NCI-H748 treated with DMSO at 0.1 percent for 48 hours (cell line): ENCODE measurements around the gene RAPGEF1.

Experiments used
- DNase-seq: peaks from one replicate; lab custom pipeline; 2025; lab: John Stamatoyannopoulos, UW

The RAPGEF1 gene

DNA sequence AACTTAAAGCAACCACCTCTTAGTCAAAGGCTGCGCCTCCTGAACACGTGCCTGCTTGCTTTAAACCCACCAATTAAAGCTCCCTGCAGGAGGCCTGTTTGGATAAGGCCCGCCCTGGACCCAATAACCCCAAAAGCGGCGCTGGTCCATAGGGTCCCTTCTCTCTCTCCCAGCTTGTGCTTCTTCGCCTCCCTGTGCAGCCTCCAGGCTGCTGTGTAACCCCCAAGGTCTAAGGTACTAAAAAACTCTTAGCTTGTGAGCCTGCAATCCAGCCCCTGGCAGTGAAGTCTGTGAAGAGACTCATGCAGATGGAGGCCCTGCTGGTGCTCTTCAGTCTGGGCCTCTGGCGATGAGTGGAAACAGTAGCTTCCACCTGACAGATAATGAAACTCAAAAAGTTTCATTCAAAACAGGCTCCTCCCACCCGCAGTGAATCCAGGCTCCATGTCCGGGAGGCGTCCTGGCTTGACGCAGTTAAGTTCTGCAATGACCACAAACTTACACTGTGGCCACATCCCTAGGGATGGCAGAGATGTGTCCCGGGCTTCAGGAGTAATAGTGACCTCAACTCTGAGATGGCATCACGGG is 97.3 kb downstream of the RAPGEF1 start:
- no peak for DNase-seq

DNA sequence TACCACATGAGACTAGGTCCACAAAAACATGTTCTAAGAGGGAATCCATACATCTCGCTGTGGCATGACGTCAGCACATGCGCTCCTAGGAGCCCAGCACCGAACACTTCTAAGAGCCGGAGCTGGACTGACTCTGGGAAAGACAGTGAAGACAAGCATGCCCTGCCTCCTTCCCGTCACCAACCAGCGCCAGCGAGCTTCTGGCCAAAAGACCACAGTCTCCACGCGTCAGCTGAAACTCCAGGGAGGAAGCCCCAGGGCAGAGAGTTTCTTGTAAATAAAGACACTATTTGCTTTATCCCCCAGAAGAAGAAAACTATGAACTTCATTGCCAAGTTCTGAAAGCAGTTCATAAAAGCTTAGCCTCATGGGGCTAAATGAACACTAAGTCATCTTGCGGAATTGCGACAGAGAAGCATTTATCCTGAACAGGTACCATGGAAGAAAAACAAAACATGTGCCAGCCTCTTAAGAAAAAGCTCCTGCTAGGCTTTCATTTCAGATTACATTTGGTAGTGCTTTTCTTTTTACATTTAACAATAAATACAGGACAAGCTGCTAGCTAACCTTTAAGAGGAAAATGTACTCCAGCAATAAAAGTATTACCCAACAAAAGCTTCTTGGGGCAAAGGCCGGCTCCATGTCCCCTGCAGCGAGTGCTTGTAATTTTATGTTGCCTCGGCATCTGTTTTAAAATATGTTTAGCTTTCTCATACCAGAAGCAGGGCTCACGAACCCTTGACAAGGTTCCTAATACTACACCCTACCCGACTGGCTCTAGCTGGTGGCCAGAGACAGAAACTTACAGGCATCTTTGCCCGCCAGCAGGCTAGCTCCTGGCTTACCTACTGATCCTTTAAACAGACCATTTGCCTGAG is 98.0 kb downstream of the RAPGEF1 start:
- DNase-seq: no peak

DNA sequence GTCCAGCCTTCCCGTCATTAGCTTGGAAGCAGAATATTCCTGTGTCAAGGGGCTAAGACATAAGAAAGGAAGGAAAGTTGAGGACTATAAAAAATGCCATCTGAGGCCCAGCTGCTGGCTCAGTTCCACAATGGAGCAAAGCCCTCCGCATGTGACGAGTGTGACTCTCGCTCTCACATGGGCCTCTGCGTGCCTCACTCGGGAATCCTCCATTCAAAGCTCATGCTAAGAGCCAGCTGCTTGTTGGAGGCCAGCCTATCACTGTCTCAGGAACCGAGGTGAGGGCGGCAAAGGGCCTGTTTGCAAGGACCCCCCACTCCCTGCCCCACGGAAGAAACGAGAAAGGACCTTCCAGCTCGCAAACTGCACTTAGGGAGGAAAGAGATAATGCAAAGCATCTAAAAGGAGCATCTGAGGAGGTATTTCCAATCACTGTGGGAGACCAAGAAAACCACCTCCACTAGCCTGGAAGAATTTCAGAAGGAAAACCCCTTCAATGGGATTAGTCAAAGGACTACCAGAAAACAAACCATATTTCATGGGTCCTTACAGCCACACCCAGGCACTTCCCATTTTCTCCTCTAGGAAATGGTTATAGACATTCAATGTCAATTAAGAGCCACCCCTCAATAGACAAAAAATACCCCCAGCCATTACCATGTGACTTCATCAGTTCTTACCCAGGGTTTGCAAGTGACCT is 99.3 kb downstream of the RAPGEF1 start:
- DNase-seq: no peak

DNA sequence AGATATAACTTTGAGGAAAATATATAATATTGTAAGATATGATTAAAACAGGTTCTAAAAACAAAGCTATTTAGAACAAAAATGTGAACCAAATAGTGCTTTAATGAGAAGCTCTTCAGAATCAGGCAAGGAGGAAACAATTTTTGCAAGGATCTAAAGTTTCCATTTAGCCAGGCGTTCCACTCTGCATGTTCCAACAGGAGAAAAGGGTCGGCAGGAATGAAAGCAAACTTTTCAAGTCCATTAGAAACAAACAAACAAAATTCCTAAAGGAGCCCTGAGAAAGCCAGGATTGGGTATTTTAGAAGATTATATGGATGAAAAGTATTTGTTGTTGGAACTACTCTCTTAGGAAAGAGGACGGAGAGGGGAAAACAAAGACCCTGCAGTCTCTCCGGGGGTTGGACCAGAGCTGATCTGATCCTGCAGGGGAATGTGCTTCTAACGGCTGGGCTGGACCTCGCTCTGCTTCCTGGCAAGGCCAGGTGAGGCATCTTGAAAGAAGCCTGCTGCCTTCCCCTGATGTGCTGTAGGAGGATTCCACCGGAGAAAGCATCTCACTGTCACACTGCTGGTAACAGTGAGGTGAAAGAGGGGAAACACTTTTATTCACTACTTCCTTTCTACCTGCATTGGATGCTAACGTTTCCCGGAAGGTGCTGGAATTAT is 100.0 kb downstream of the RAPGEF1 start:
- DNase-seq: no peak

DNA sequence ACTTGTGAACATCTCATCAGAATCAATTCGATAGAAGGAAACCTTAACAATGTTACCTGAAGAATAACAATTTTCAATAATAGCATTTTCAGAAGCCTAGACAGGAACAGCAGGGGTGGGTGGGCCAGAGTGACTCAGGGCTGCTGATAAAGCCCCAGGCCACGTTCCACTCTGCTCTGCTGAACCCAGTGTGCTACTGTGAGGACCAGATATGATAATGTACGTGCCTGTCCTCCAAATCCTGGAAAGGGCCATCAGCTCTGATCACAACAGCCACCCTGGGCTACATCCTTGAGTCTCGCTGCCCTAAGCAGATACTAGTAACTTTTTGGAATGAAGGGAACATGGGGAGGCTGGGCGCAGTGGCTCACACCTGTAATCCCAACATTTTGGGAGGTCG is 103.3 kb downstream of the RAPGEF1 start:
- no peak for DNase-seq

DNA sequence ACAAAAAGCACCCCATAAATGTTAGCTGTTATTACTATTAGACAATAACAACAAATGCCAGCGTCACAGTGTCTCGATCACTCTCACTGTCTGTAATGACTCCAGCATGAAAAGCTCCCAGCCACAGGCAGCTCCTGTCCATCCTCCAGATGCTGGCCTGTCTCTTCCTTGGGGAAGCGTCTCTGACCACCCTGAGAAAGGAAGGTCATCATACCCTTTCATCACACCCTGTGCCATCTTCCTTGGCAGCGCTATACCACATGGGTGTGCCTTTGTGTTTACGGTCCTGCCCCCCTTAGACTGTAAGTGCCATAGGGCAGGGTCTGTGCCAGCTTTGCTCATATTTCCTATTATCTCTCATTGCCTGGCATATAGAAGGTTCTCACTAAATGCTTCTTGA is 104.0 kb downstream of the RAPGEF1 start:
- DNase-seq: no peak

DNA sequence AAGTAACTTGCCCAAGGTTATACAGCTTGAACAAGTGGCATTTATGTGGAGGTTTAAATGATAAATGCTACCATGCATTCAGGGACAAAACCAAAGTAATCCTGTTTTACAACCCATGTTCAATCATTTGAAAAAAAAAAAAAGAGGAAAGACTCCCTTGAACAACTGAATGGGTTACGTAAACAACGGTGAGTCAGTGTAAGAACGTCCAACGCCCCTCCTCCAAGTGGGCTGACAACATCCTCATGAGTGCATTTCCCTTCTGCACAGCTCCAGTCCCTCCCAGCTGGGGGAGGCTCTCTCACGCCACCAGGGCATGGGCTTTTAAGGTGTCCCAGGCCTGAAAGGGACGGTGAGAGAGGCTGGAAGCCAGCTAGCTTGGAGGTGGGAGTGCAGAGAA is 104.6 kb downstream of the RAPGEF1 start:
- no peak for DNase-seq

DNA sequence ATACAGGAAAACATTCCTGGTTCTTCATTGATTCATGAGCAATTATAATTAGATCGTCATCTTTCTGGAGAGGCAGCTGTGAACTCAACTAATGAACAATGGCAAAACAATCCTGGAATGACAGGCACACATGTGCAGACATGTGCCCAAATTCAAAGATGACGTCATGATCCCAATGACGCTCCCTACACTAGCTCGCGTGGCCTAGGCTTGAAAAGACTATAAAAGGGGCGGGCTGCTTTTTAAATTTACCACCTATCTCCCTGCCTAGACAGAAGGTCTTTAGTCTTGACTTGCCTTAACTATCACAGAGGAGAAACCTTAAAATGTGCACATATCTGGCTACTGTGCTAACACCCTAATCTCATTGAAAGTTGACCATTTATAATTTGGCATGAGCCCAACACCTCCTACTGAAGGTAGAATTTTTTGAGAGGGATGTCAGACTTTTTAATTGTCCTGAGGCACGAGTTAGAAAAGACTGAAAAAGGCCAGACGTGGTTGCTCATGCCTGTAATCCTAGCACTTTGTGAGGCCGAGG is 106.3 kb downstream of the RAPGEF1 start:
- no peak for DNase-seq

DNA sequence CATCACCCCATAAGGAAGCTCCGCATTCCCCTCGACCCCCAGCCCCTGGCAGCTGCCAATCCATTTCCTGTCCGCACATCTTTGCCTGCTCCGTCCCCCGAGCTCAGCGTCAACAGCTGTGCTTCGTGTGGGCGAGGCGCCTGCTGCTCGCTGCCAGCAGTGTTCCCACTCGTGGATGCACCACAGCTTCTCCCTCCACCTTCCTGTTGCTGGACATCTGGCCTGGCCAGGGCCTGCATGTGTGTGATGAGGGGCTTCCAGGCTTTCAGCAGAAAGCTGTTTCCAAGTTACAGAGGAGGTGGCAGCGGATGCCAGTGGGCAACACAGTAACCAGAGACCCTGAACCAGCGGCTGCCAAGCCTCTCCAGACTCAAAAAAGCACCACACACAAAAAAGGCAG is 108.6 kb downstream of the RAPGEF1 start:
- DNase-seq: no peak

DNA sequence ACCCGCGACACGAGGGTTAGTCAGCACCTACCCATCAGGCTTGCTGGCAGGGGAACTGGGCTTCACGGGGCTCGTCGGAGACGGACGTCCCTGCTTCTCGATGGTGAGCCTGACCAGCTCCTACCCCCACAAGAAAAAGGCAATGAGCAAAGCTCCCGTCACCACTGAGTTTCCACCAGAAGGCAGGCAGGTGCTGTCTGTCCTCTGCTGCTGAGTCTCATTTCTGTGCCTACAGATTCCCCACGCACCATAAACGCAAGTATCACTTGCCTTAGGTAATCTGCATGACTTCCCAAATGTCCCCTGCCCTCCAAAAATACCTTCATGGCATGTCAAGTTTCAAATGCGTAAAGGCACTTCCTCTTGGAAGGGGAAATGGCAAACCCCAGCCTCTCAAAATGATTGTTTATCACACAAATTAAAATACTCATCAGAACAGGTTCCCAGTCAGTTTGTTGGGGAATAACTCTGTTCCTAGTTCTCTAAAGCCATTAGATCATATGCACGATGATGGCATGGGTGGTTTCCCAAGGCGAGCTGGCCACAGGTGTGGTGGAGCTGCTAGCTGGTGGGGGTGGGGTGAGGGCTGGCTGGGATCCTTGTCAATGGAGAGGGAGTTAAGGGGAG is 109.6 kb downstream of the RAPGEF1 start:
- DNase-seq: no peak

DNA sequence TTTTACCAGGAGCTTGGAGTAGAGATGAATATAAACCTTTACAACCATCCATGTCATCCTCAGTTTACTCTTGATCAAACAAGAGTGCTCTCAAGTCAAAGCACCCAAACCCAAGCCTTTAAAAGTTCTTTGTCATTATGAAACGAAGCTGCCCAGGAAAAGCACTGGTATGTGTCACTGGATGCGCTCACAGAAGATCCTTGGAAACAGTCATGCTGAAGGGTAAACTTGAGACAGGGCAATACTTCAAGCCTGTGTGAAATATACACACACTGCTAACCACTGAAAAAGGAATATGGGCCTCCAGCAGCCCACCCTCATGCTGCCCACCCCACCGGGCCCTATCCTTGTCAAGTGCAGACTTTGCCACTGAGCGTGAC is 110.1 kb downstream of the RAPGEF1 start:
- DNase-seq: no peak

DNA sequence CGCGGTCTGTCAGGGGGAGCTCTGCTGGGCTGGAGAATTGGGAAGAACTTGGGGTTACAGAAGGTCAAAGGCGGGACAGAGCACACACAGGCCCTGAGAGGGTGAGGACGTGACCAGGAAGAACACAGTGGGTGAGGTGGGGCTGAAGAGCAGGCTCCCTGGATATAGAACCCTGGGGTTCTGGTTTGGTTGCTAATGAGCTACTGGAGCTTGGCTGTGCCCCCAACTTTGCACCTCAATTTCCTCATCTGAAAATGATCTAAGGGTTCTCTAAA is 110.7 kb downstream of the RAPGEF1 start:
- DNase-seq: no peak

DNA sequence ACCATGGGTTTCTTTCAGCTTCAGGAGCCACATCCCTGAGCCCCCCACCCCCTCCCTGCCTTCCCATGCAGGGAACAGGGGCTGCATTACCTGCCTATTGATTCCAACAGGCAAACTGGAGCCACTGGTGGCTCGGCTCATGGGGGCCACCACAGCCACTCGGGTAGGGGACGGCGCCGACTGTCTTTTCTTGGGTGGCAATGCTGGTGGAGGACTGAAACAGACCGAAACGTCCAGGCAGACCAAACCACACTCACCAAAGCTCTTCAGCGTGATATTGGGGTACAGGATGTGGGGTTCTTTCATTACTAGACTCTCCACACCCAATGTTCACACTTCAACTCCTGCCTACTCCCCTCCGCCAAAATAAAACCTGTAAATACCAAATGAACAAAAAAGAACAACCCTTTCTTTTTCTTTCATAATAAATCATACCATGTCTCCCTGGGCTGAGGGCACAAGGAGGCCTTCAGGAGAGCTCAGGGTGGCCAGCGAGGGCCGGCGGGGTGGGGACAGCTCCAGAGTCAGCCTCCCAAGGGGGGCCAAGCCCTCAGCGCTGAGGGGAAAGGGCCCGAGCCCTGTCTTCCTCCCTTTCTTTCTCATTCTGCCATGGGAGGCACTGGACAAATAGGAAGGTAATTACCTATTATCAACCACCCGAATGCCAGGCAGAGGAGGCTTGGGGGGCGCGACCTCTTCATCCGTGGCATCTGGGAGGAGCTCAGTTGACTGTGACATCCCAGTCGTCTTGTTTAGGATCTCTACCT is 111.2 kb downstream of the RAPGEF1 start:
- no peak for DNase-seq

DNA sequence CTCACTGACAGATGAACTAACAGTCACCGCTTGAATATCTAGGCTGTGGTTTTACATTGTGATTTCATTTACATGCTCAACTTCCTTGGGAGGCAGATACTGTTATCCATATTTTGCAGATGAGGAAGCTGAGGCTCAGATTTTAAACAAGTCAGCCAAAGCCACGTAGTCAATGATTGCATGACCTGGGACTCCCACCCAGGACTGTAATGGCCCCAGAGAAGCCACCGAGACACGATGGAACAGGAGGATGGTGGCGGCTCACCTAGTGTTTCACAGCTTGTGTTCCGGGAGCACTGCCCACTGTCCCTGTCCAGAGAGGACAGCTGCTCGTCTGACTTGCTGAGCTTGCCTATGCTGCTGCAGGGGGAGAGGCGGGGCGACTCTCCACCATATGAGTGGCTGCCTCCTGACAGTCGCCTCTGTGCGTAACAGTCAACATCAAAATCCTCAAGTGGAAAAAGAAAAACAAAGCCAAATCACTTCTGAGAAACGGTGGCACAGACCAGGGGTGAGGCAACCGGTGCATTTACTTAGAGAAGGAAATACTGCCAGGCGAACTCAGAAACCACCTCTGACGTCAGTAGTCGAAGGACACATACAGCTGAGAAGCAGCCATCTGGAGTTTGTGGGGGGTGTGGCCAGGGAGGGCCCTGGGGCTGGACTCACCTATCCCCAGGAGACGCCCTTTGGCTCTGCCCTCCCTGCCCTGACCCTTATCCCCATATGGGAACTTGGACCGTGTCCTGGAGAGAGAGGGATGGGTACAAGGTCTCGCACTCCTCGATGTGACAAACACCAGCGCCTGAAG is 112.0 kb downstream of the RAPGEF1 start:
- DNase-seq: no peak

DNA sequence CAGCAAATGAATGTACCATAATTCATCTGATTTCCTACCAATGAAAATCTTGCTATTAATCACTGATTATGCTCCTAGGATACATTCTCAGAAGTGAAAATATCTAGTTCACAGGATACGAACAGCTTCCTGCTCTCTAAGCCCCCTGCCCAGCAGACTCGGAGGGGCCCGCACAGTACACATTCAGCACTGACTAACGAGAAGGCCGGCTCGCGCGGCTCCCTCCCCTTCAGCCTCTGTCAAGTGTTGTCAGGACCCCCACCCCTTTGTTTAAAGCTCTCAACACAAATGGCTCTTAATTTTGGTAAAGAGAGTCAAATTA is 112.6 kb downstream of the RAPGEF1 start:
- DNase-seq: no peak

DNA sequence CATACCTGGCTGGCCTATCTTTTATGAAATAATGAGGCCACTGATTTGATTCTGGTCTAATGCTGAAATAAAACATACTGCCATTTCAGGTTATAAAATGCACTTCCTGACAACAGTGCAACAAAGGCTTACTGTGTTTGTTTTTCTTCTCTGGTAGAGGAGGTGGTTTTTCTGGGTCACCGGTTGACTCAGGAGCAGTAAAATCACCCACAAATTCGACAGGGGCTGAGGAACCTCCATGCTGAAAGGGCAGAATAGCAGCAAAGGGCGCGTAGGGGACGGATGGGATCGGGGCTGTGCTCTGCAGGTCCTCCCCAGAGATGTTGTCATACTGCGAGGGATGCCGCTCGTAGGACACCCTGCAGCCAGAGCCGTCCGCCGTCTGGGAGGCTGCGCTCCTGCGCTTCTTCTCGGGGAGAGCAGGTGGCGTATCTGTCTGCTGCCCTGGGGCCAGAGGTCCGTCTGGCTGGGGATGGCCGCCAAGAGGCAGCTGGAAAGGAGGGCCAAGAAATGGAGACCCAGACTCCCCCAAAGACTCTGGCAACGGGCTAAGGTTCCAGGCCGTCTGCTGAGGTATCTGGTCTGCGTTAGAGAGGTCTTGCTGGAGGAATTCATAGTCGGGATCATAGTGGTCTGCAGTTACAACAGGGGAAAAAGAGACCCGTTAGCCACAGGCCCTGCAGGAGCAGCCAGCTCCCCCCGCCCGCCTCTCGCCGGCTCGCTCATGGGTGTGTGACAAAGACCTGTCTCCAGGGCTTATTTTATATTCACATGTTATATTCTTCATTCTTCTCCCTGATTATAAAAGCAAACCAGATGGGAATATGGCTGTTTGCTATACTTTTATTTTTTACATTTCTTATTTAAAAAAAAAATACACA is 113.8 kb downstream of the RAPGEF1 start:
- no peak for DNase-seq

DNA sequence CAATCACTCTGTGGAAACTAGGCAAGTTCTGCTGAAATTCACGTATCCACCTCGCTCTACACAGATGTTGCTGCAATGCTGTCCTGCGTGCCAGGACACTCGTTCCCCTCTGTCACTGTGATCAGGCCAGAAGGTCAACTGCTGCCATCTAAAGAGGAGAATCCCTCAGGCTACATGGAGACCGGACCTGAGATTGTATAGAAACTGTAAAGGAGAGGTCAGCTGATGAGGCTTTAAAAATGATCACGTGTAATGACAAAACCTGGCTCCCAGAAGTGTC is 114.4 kb downstream of the RAPGEF1 start:
- no peak for DNase-seq

DNA sequence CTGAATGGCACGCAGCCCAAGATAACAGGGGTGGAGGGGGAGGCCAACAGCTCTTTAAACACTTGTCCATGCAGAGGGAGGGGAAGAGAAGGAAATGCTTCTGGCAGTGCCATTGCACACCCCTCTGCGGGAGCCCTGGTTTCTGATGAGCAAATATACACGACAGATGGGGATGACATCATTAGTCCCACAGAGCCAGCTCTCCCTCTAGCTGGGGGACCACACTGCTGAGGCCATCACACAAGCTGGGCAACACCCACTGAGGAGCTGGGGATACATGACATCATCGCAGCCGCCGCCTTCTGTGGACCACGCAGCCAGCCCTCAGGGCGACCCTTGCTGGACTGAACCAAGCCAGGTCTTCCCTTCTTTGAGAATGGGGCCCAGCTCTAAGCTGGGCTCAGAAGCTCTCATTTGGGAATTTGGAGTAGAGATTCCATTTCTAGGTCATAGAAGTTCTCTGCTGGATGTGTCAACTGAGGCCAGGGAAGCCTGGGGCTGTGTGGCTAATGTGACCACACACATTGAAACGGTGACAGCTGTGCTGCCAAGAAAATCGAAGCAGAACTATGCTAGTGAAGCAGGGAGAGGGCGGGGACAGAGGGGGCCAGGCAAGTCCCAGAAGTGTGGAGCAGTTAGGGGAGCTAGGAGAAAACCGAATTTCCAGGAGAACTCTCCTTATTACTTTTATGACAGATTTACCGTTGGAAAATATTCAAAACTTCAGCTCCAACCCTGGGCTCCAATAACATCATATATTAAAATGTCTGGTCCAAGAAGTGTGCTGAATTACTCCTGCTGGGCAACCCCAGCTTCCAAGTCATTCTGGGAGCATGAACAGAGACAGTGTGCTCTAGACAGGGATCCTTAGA is 115.0 kb downstream of the RAPGEF1 start:
- no peak for DNase-seq
